UCSD-AML1 (cell line): ENCODE results near the gene MPZ.
"Not testable (repeated sequence)": the region's sequence is repeated elsewhere in the genome, so short reads cannot be mapped to it uniquely, and the experiment has no call there.

Experiments used
- DNase-seq: peaks from one replicate; lab custom pipeline; 2025; ENCODE audit not compliant: unreplicated experiment; lab: John Stamatoyannopoulos, UW

Gene MPZ

DNA sequence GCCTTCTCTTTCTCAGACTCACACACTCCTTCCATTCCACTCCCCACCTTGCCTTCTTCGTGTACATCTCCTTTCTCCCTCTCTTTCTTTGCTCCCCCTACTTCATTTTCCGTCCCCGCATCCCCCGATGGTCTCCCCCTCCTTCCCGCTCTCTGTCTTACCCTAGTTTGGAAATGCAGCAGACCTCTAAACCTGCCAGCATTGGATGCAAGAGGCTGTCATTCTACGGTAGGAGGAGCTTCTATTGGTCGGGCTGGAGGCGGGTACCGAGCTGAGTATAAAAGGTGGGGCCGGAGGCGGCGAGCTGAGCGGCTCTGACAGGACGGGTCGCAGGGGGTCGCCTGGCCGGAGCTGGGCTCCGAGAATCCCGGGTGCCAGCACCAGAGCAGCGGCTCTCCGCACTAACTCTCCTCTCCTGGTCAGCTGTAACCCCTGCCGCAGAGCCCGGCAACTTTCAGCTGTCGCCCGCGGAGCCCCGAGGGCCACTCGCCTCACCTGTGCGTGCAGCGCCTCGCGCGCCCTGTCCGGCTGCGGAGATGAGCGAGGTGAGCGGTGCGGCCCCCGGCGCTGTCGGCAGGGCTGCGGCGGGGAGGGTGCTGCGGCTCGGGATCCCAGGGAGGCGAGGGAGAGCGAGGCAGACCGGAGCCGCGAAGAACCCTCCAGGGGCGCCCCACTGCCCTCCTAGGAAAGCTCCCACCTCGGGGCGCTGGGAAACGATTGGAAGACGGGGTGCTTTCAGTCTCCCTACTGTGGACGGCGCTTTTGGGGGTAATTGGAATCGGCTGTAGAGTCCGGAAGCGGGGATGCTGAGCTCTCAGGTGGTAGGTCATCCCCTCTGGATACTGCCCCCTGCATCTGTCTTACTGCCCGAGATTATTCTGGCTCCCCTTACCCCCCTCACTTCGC lies 51.1 kb downstream of the MPZ start, which contains the start of gene PCP4L1:
Gene PCP4L1, plus strand, starts transcription at position 307 of the 906 bp plus-strand sequence. Its CDS starts 230 bp downstream, at position 537.
- no peak for DNase-seq

DNA sequence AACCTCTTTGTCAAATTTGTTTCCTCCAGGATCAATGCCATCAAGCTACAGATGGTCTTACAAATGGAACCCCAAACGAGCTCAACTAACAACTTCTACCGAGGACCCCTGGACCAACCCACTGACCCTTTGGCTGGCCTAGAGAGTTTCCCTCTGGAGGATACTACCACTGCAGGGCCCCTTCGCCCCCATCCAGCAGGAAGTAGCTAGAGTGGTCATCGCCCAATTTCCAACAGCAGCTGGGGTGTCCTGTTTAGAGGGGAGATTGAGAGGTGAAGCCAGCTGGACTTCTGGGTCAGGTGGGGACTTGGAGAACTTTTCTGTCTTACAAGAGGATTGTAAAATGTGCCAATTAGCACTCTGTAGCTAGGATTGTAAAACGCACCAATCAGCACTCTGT lies 52.7 kb downstream of the MPZ start:
- not testable (repeated sequence) for DNase-seq

DNA sequence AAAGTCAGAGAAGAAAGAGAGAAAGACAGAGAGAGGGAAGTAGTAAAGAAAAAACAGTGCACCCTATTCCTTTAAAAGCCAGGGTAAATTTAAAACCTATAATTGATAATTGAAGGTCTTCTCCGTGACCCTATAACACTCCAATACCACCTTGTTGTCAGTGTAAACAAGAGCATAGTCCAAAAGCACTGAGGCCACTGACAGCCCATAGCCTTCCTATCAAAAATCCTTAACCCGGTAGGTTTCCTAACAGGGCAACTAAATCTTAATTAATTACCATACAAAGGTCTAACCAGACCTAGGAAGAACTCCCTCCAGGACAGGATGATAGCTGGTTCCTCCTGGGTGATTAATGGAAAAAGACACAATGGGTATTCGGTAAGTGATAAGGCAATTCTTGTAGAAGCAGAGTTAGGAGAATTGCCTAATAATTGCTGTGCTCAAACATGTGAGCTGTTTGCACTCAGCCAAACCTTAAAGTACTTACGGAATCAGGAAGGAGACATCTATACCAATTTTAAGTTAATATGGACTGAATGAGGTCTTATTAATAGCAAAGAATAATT lies 53.7 kb downstream of the MPZ start:
- not testable (repeated sequence) for DNase-seq

DNA sequence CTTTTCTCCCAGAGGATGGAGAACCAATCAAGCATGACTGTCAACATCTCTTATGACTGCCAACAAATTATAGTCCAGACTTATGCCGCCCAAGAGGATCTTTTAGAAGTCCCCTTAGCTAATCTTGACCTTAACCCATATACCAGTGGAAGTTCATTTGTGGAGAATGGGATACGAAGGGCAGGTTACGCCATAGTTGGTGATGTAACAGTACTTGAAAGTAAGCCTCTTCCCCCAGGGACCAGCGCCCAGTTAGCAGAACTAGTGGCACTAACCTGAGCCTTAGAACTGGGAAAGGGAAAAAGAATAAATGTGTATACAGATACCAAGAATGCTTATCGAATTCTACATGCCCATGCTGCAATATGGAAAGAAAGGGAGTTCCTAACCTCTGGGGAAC lies 54.5 kb downstream of the MPZ start:
- not testable (repeated sequence) for DNase-seq
